ENCODE measurements around the gene CDKL2. TPM values are rescaled to one million over a fixed set of nuclear protein-coding genes. Genes with fewer than 3 reads are reported as not detected.
"Not testable (repeated sequence)": the region's sequence is repeated elsewhere in the genome, so short reads cannot be mapped to it uniquely, and the experiment has no call there.

The CDKL2 gene
- under 1 TPM in 2 of 3 donors, not detected in 1; 0.04 to 0.45 TPM for polyA plus RNA-seq

- whole genome bisulfite sequencing, 3 donors: 1 to 3% (median 2%) methylated on average over 48 to 57 of the region's 57 CpGs
- no peak within 1 kb of the TSS for H3K27ac ChIP-seq (ENCODE audit: low read depth, low read length)
Observed at GRCh38 chr4:75630174-75630936, at the start of gene CDKL2. TSS of gene CDKL2 (minus strand) at chr4:75630528. CDS start at chr4:75625988, 4,540 bp downstream.

- H3K27ac ChIP-seq (ENCODE audit: low read depth, low read length): no peak overlapping the region
Observed at GRCh38 chr4:75678965-75679364, 48.6 kb upstream of the CDKL2 start.

DNA sequence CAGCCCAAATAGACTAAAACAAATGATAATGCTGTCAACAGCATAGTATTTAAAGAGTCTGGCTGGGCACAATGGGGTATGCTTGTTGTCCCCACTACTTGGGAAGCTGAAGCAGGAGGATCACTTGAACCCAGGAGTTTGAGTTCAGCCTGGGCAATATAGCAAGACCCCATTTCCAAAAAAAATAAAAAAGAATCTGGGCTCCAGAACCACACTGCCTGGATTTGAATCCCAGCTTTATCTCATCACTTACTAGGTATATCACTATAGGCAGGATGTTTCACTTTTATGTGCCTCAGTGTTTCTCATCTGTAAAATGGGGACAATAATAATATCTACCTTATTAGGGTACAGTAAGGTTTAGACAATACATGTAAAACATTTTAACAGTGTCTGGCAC lies 48.1 kb upstream of the CDKL2 start:
- no peak overlapping the region for H3K27ac ChIP-seq (ENCODE audit: low read depth, low read length)

GRCh38 chr4:75675004-75675531 lies 44.7 kb upstream of the CDKL2 start:
- no peak overlapping the region for H3K27ac ChIP-seq (ENCODE audit: low read depth, low read length)
- 94 to 96% (median 94%) methylated on average over 11 of the region's 11 CpGs for whole genome bisulfite sequencing, 3 donors

GRCh38 chr4:75673959-75674328 lies 43.6 kb upstream of the CDKL2 start:
- peak overlapping the region; percentile 5 for H3K27ac ChIP-seq (ENCODE audit: low read depth, low read length)
- WGBS, 3 donors: 26 to 41% (median 35%) methylated on average over 5 of the region's 5 CpGs

DNA sequence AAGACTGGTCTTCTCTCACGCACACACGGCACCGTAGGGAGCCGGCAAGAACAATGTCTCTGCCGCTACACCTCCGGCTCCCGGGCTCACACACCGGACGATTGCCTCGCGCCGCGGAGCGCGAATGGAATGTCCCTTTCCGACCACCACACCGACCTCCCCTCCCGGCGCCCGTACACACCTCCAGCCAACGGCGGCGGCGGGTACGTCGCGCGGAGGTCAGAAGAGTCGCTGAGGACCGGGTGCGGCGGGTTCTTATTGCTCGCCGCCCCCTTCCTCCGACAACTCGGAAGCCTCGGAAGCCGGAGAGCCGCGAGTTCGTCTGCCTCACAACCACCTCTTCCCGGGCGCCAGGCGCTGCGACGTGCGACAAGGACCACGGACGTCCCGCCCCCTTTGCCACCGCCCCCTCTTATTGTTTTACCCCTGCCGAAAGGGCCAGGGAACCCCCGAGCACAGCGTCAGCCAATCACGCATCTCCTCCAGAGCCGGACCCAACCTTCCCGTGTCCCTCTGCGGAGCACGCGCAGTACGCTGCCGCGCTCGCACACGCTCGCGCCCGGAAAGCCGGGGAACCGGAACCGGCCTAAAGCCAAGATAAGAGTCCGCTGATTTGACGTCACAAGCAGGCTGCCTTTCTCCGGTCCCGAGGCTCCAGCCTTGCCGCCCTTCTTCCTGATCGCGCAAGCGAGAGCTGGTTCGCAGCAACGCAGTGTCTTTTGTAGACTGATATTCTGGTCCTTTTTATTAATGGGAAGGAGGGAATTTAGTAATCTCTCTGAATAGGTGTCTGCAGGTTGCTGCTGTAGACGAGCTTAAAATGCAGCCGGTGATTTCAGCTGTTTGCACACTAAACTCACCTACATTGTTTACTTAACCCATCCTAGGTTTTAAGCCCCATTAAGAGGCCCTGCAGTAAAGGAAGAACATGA lies 43.0 kb upstream of the CDKL2 start, which contains the start of gene G3BP2:
Gene G3BP2, minus strand, starts transcription at position 385 of the 932 bp plus-strand sequence. CDS start 11,386 bp downstream, outside the sequence.
- WGBS, 3 donors: 0% methylated on average over 79 to 83 of the region's 83 CpGs
- H3K27ac ChIP-seq (ENCODE audit: low read depth, low read length): peak within 1 kb of the TSS; percentile 87

DNA sequence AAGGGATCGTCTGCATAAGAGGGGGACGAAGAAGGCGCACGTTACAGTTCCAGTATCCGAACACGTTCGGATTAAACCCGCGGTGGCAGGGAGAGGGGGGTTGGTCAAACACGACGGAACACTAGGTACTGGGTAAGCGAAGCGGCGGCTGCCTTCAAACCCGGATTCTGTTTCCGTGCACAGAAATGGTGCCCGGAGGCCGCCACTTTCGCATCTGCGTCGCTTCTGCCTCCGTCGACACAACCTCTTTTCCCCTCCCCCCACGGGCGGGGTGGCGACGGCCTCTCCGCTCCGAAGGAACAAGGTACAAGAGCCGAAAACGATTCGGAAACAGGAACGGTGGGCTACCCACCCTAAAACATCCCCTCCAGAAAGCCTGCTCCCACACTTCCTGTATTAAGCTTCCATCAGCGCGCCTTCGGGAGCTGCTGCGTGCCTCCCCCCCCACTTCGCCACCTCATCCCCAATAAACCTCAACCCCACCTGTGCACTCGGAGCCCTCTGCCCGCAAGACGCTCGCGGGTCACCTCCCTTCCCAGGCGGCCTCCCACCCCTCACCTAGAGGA lies 42.2 kb upstream of the CDKL2 start:
- H3K27ac ChIP-seq (ENCODE audit: low read depth, low read length): peak overlapping the region; percentile 87
- WGBS, 3 donors: 0 to 1% (median 0%) methylated on average over 44 of the region's 44 CpGs

GRCh38 chr4:75671802-75672421 lies 41.6 kb upstream of the CDKL2 start:
- no peak overlapping the region for H3K27ac ChIP-seq (ENCODE audit: low read depth, low read length)
- 9 to 14% (median 12%) methylated on average over 10 of the region's 10 CpGs for WGBS, 3 donors

DNA sequence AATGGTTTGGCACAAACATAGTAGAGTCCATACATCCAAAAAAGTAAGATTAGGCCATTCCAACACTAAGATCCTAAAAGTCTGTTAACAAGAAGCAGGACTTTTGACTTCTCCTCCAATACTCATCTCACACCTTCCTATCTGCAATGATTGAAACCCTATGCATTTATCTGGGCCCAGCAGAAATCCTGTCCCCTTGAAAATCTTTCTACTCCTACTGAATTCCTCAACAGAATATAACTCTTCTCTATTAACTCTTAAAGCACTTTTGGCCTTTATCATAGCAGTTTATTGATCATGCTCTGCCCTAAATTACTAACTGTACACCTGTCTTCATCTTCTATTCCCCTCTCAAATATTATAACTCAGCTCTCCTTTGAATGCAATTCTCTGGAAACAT lies 38.3 kb upstream of the CDKL2 start:
- H3K27ac ChIP-seq (ENCODE audit: low read depth, low read length): no peak overlapping the region

GRCh38 chr4:75667636-75668035 lies 37.3 kb upstream of the CDKL2 start:
- WGBS, 3 donors: 72 to 89% (median 84%) methylated on average over 7 of the region's 7 CpGs
- not testable (repeated sequence) for H3K27ac ChIP-seq (ENCODE audit: low read depth, low read length)

DNA sequence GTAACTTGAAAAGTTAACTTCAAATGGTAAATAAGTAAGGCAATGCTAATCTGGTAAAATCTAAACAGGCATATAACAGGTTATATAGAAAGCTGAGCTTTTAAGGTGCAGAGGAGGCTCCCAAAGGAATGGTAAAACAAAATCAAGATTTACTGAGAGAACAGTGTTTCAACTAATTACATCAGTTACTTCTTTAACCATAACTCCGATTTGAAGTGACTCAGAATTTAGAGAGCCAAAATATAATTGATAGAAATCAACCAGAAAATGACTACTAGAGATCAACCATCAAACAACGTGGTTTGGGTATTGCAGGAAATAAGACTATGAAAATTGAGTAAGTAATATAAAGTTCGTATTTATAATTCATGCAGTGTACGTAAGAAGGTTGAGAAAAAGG lies 36.0 kb upstream of the CDKL2 start:
- H3K27ac ChIP-seq (ENCODE audit: low read depth, low read length): no peak overlapping the region
- WGBS, 3 donors: 70 to 83% (median 72%) methylated on average over 4 of the region's 4 CpGs

GRCh38 chr4:75664604-75665003 lies 34.3 kb upstream of the CDKL2 start:
- WGBS, 3 donors: 93 to 98% (median 97%) methylated on average over 3 of the region's 3 CpGs
- H3K27ac ChIP-seq (ENCODE audit: low read depth, low read length): not testable (repeated sequence)

GRCh38 chr4:75662626-75663025 lies 32.3 kb upstream of the CDKL2 start:
- no peak overlapping the region for H3K27ac ChIP-seq (ENCODE audit: low read depth, low read length)
- 78 to 90% (median 88%) methylated on average over 2 of the region's 2 CpGs for WGBS, 3 donors

- WGBS, 3 donors: 67 to 97% (median 91%) methylated on average over 2 of the region's 2 CpGs
- no peak overlapping the region for H3K27ac ChIP-seq (ENCODE audit: low read depth, low read length)
Observed at GRCh38 chr4:75660491-75660890, 30.2 kb upstream of the CDKL2 start.

DNA sequence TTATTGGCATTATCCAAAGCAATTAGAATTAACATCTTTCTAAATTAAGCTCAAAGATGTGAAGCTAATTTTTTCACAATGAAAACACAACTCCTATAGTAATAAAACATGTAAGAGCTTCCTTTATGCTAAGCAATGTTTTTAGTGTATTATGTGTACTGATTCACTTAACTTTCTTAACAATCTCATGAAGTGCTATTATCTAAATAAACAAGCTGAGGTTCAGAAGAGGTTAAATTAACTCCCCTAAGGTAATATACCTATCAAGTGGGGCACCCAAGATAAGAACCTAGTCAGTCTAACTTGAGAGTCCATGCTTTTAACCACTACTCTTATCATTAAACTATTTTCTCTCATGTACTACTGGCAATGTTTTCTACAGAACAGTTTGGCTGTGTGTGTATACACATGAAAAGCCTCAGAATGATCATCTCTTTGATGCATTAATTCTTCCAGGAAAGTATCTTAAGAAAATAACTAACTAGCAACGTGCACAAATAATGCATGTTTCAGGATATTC lies 29.2 kb upstream of the CDKL2 start:
- H3K27ac ChIP-seq (ENCODE audit: low read depth, low read length): no peak overlapping the region
- 72 to 89% (median 84%) methylated on average over 1 of the region's 1 CpG for WGBS, 3 donors

DNA sequence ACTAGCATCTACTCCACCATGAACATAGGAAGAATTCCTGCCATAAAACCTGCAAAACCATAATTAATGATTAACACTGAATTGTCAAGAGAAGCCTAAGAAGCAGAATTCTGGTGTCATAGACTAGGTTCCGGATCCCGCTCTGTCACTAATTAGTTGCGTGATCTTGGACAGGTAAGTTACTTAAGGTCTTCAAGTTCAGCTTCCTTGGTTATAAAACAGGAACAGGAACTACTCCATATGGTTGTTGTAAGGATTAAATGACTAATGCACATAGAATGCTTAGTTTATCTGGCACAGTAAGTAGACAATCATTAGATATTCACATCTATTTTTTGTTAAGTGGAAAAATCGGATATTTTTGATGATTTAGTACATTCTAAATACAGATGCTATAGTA lies 28.5 kb upstream of the CDKL2 start:
- no peak overlapping the region for H3K27ac ChIP-seq (ENCODE audit: low read depth, low read length)
- WGBS, 3 donors: 72 to 84% (median 78%) methylated on average over 4 of the region's 4 CpGs

DNA sequence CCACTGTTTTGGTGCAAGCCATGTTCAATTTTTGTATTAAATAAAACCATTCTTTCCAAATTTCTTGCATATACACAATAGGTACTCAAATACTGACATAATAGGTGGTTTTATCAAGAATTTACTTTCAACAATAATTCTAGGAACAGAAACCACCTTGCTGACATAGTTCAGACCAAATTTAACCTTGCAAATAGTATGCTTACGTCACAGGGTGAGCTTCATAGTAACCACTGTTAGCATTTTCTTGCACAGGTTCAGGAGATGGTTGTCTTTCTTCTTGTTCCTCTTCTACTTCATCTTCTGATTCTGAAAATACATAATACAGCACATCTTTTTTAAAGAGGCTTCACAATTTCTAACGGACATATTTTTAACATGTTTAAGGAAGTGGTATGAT lies 25.2 kb upstream of the CDKL2 start:
- whole genome bisulfite sequencing, 3 donors: 67 to 86% (median 73%) methylated on average over 2 of the region's 2 CpGs
- H3K27ac ChIP-seq (ENCODE audit: low read depth, low read length): no peak overlapping the region

DNA sequence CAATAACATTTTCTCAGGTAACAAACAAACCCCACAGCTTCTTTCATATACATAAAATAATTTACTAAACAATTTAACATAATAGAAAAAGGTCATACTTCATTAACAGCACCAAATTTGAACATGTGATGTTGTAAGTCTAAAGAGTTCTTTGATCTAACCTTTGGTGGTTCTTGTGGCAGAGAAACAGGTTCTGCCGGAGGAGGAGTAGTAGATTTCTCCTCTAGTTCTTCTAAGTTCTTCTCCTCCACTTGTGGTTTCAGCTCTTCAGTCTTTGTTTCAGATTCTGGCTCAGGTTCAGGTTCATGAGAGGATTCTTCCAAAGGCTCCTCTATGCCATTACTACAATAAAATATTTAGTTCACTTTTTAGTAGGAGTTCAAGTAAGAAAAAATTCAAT lies 24.6 kb upstream of the CDKL2 start:
- 76 to 83% (median 77%) methylated on average over 1 of the region's 1 CpG for WGBS, 3 donors
- no peak overlapping the region for H3K27ac ChIP-seq (ENCODE audit: low read depth, low read length)
